HG03139 (cell line): ENCODE measurements around the gene GLI3.

Experiments used
- ATAC-seq: cut with Tn5 transposase; IDR thresholded peaks from one replicate; pipeline ENCODE4 v1.9.1; 2021; ENCODE audit not compliant: unreplicated experiment

The GLI3 gene

GRCh38 chr7:41975849-41976248 lies 261.2 kb downstream of the GLI3 start:
- ATAC-seq = no peak

- ATAC-seq = no peak
Measured at GRCh38 chr7:41974870-41975557, 262.0 kb downstream of the GLI3 start.

- ATAC-seq = no peak
Measured at GRCh38 chr7:41973202-41973730, 263.7 kb downstream of the GLI3 start.

- no peak for ATAC-seq
Measured at GRCh38 chr7:41972776-41973175, 264.2 kb downstream of the GLI3 start.

- ATAC-seq = no peak
Measured at GRCh38 chr7:41972270-41972669, 264.7 kb downstream of the GLI3 start.

GRCh38 chr7:41971640-41972187 lies 265.3 kb downstream of the GLI3 start:
- ATAC-seq = no peak

- no peak for ATAC-seq
Measured at GRCh38 chr7:41970941-41971340, 266.1 kb downstream of the GLI3 start.

GRCh38 chr7:41969561-41970105 lies 267.4 kb downstream of the GLI3 start:
- no peak for ATAC-seq

GRCh38 chr7:41967156-41967555 lies 269.9 kb downstream of the GLI3 start:
- ATAC-seq = no peak

GRCh38 chr7:41965951-41966505 lies 271.0 kb downstream of the GLI3 start:
- ATAC-seq = no peak

GRCh38 chr7:41964849-41965745 lies 271.9 kb downstream of the GLI3 start:
- no peak for ATAC-seq

GRCh38 chr7:41964183-41964753 lies 272.7 kb downstream of the GLI3 start:
- no peak for ATAC-seq

- no peak for ATAC-seq
Measured at GRCh38 chr7:41956705-41957104, 280.3 kb downstream of the GLI3 start.

GRCh38 chr7:41955893-41956675 lies 280.9 kb downstream of the GLI3 start:
- no peak for ATAC-seq

- ATAC-seq = no peak
Measured at GRCh38 chr7:41955451-41955850, 281.6 kb downstream of the GLI3 start.

GRCh38 chr7:41954976-41955375 lies 282.0 kb downstream of the GLI3 start:
- ATAC-seq = no peak

GRCh38 chr7:41948503-41948902 lies 288.5 kb downstream of the GLI3 start:
- ATAC-seq = no peak

- ATAC-seq = peak; percentile 92
Measured at GRCh38 chr7:41943094-41943577, 293.9 kb downstream of the GLI3 start.

- no peak for ATAC-seq
Measured at GRCh38 chr7:41942468-41943093, 294.4 kb downstream of the GLI3 start.
